GM10248 (cell line): ENCODE measurements around the gene SERPINA1.

ENCODE experiments used
- CTCF ChIA-PET: fragments of 300-600 bp; sonication (Branson Sonifier 250); formaldehyde crosslinking; extraction: SDS; loops from one replicate; lab custom pipeline; 2021; ENCODE audit warnings: antibody characterized with exemption; lab: Yijun Ruan, JAX
- POLR2A ChIA-PET: fragments of 350-650 bp; sonication (Branson Sonifier 250); formaldehyde crosslinking; extraction: SDS; loops from one replicate; lab custom pipeline; 2020; ENCODE audit warnings: antibody characterized with exemption; lab: Yijun Ruan, JAX
- DNase-seq: peaks from one replicate; pipeline ENCODE4 v3.0.0; 2012; ENCODE audit errors: extremely low spot score
- CTCF ChIP-seq: IDR thresholded peaks from 2 replicates; pipeline ENCODE4 v1.5.1; 2012; ENCODE audit warnings: mild to moderate bottlenecking, low read depth; ENCODE audit errors: extremely low read depth, missing control alignments, control extremely low read depth

SERPINA1 gene

GRCh38 chr14:94343238-94344005 lies 45.0 kb downstream of the SERPINA1 start:
- no peak for DNase-seq
- ChIA-PET POLR2A (no interaction called here), CTCF (interaction anchor here (0.8 to 1.2 kb wide), 4 partner anchors 9 to 142 kb away, joined by 3 read pairs; no protein-coding TSS in a partner anchor)
- TF ChIP-seq CTCF, result no peak

GRCh38 chr14:94342334-94342934 lies 46.0 kb downstream of the SERPINA1 start:
- DNase-seq, result no peak
- TF ChIP-seq CTCF, result no peak
- CTCF ChIA-PET, result interaction anchor here (0.9 to 1.6 kb wide), 4 partner anchors 10 to 17 kb away, joined by 3 to 5 read pairs (median 4); no protein-coding TSS in a partner anchor
- POLR2A ChIA-PET, result no interaction called here

GRCh38 chr14:94341656-94342333 lies 46.6 kb downstream of the SERPINA1 start:
- CTCF ChIA-PET, result interaction anchor here (0.9 to 1.6 kb wide), 4 partner anchors 10 to 17 kb away, joined by 3 to 5 read pairs (median 4); no protein-coding TSS in a partner anchor
- DNase-seq, result no peak
- TF ChIP-seq CTCF, result no peak
- POLR2A ChIA-PET, result no interaction called here

- ChIA-PET CTCF (interaction anchor here (1.6 kb wide), 1 partner anchor 9 kb away, joined by 5 read pairs; no protein-coding TSS in a partner anchor), POLR2A (no interaction called here)
- DNase-seq, result no peak
- TF ChIP-seq CTCF, result no peak
These were observed 47.9 kb downstream of the SERPINA1 start for GRCh38 chr14:94340533-94340932.

- POLR2A ChIA-PET, result no interaction called here
- CTCF ChIA-PET, result no interaction called here
- no peak for DNase-seq
- no peak for TF ChIP-seq CTCF
These were observed 50.4 kb downstream of the SERPINA1 start for GRCh38 chr14:94338023-94338422.

- ChIA-PET POLR2A (no interaction called here), CTCF (no interaction called here)
- DNase-seq, result no peak
- no peak for TF ChIP-seq CTCF
These were observed 51.1 kb downstream of the SERPINA1 start for GRCh38 chr14:94337274-94337673.
